Astrocyte of the spinal cord (primary cell): ENCODE data around the gene RSPRY1.
"Not testable (repeated sequence)": the region's sequence is repeated elsewhere in the genome, so short reads cannot be mapped to it uniquely, and the experiment has no call there.

Experiments used
- DNase-seq: peaks from one replicate; pipeline ENCODE4 v3.0.0; 2011; ENCODE audit warnings: low read depth, low spot score
- H3K4me3 ChIP-seq: 2 replicates; pipeline ENCODE4 v1.5.1; 2011; ENCODE audit warnings: low read depth, mild to moderate bottlenecking, low read length, moderate library complexity
- CTCF ChIP-seq: IDR thresholded peaks from 2 replicates; pipeline ENCODE4 v1.5.1; 2012; ENCODE audit warnings: low read depth, mild to moderate bottlenecking, low read length, inconsistent platforms
- in situ Hi-C: cut with HindIII; loops from 2 replicates; pipeline ENCODE4 v1.10.0; 2017; ENCODE audit warnings: low sequenced_read_pairs

The RSPRY1 gene

GRCh38 chr16:57185446-57185944 is 634 bp upstream of the RSPRY1 start:
- no peak for TF ChIP-seq CTCF
- peak overlapping the region; percentile 93 for H3K4me3 ChIP-seq
- peak; percentile 61 for DNase-seq
- in situ Hi-C loops = no loop called here

- peak overlapping the region; percentile 93 for H3K4me3 ChIP-seq
- in situ Hi-C loops = no loop called here
- peak; percentile 37 for DNase-seq
- no peak for TF ChIP-seq CTCF
Observed at GRCh38 chr16:57186872-57187854, 1.0 kb downstream of the RSPRY1 start.

- H3K4me3 ChIP-seq = peak overlapping the region; percentile 93
- in situ Hi-C loops = not testable (repeated sequence)
- peak; percentile 23 for DNase-seq
Observed at GRCh38 chr16:57187902-57188710, 2.0 kb downstream of the RSPRY1 start.

- in situ Hi-C loops = no loop called here
- no peak for TF ChIP-seq CTCF
- no peak for DNase-seq
- H3K4me3 ChIP-seq = no peak overlapping the region
Observed at GRCh38 chr16:57188711-57189002, 2.5 kb downstream of the RSPRY1 start.

- H3K4me3 ChIP-seq, DNase-seq, in situ Hi-C loops: not testable (repeated sequence)
Observed at GRCh38 chr16:57189527-57189926, 3.4 kb downstream of the RSPRY1 start.

GRCh38 chr16:57190136-57190535 is 4.0 kb downstream of the RSPRY1 start:
- in situ Hi-C loops = no loop called here
- TF ChIP-seq CTCF = no peak
- no peak overlapping the region for H3K4me3 ChIP-seq
- no peak for DNase-seq

GRCh38 chr16:57191056-57191571 is 5.0 kb downstream of the RSPRY1 start:
- no peak overlapping the region for H3K4me3 ChIP-seq
- TF ChIP-seq CTCF = no peak
- peak; percentile 60 for DNase-seq
- in situ Hi-C loops = no loop called here
